DOHH2 (cell line): ENCODE measurements around the gene ACSF3.
"Not testable (repeated sequence)": the region's sequence is repeated elsewhere in the genome, so short reads cannot be mapped to it uniquely, and the experiment has no call there.

ENCODE experiments used
- H3F3A ChIP-seq: fragments of 200-600 bp; sonication (generic), shearing (Covaris generic); 2 replicates; pipeline ENCODE4 v1.6.0; 2016; ENCODE audit warnings: antibody characterized with exemption, mild to moderate bottlenecking; ENCODE audit not compliant: control insufficient read depth, insufficient read depth
- H3K27ac ChIP-seq: fragments of 200-600 bp; sonication (generic); 2 replicates; pipeline ENCODE4 v1.5.1; 2014; ENCODE audit warnings: low read depth, mild to moderate bottlenecking, low read length, moderate library complexity
- H3K27me3 ChIP-seq: fragments of 200-600 bp; sonication (generic); 2 replicates; pipeline ENCODE4 v1.6.1; 2014; ENCODE audit warnings: mild to moderate bottlenecking, low read length, mixed read lengths; ENCODE audit not compliant: control insufficient read depth
- H3K36me3 ChIP-seq: fragments of 200-600 bp; sonication (generic); 2 replicates; pipeline ENCODE4 v1.6.1; 2014; ENCODE audit warnings: mild to moderate bottlenecking, low read length, moderate library complexity, mixed read lengths; ENCODE audit not compliant: control insufficient read depth
- H3K4me1 ChIP-seq: fragments of 200-600 bp; sonication (generic); 2 replicates; pipeline ENCODE4 v1.6.1; 2014; ENCODE audit warnings: mild to moderate bottlenecking, low read length, mixed read lengths; ENCODE audit not compliant: control insufficient read depth
- H3K4me2 ChIP-seq: fragments of 200-600 bp; sonication (generic); 2 replicates; pipeline ENCODE4 v1.6.0; 2014; ENCODE audit warnings: mild to moderate bottlenecking, low read length, moderate library complexity
- H3K4me3 ChIP-seq: fragments of 200-600 bp; sonication (generic); 2 replicates; pipeline ENCODE4 v1.5.1; 2014; ENCODE audit warnings: mild to moderate bottlenecking, low read length, mixed read lengths
- H3K79me2 ChIP-seq: fragments of 200-600 bp; sonication (generic); 2 replicates; pipeline ENCODE4 v1.6.1; 2014; ENCODE audit warnings: mild to moderate bottlenecking, low read length, mixed read lengths; ENCODE audit not compliant: control insufficient read depth
- H3K9me2 ChIP-seq: fragments of 200-600 bp; sonication (generic); replicated peaks from 2 replicates; pipeline ENCODE4 v1.6.1; 2014; ENCODE audit warnings: mild to moderate bottlenecking, low read length, mixed read lengths; ENCODE audit not compliant: control insufficient read depth
- H3K9me3 ChIP-seq: fragments of 200-600 bp; sonication (generic); 2 replicates; pipeline ENCODE4 v1.6.1; 2014; ENCODE audit warnings: antibody characterized with exemption, low read length, mixed read lengths; ENCODE audit not compliant: control insufficient read depth, insufficient read depth
- H4K20me1 ChIP-seq: fragments of 200-600 bp; sonication (generic); 2 replicates; pipeline ENCODE4 v1.6.0; 2014; ENCODE audit warnings: low read depth, mild to moderate bottlenecking, antibody characterized with exemption, low read length, moderate library complexity; ENCODE audit not compliant: control insufficient read depth, insufficient read depth
- CTCF ChIP-seq: fragments of 200-600 bp; sonication (generic); IDR thresholded peaks from one replicate; pipeline ENCODE4 v1.5.1; 2014; ENCODE audit warnings: antibody characterized with exemption, mild to moderate bottlenecking, low read depth, low read length; ENCODE audit not compliant: poor library complexity, severe bottlenecking
- EZH2phosphoT487 ChIP-seq: fragments of 200-600 bp; sonication (generic); IDR thresholded peaks from 2 replicates; pipeline ENCODE4 v1.6.1; 2017; ENCODE audit warnings: borderline replicate concordance, mild to moderate bottlenecking, antibody characterized with exemption, low read length, moderate library complexity, mixed read lengths

Gene ACSF3

DNA sequence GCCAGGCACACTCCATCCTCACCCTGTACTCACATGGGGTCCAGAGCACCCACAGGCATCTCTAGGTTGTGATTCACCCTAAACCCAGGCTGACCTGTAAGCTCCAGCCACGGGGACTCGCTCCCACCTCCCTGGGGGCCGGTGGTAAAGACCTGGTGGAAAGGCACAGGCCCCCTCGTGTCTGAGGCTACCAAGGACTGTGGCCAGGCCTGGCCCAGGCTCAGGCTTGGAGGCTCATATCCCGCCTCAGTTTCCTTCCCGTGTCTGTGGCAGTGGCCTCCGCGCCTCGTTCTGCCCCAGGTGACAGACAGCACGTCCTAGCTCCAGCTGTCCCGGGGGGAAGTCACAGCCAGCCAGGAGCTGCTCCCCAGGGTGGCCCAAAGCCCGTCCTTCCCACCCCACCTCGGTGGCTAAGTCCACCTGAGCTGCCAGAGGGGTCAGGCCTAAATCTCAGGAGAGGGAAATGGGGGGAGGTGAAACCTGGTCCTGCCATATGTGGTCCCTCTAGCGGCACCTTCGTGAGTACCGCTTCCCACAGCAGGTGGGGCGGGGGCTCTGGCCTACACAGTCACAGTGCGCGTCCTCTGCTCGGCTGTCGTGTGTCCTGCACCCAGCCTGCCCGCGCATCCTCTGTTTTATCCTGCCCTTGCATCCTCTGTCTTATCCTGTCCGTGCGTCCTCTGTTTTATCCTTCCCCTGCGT is 90.5 kb downstream of the ACSF3 start:
- no peak for TF ChIP-seq EZH2phosphoT487
- TF ChIP-seq CTCF = no peak
- no peaks in the 10 kb centered on the region for H3K79me2 ChIP-seq

GRCh38 chr16:89184677-89184932 is 91.0 kb downstream of the ACSF3 start:
- H3K9me2 ChIP-seq = no peaks in the 10 kb centered on the region
- H3K4me3 ChIP-seq = no peak overlapping the region
- H4K20me1 ChIP-seq = no peaks in the 10 kb centered on the region
- no peaks in the 10 kb centered on the region for H3K36me3 ChIP-seq
- no peak overlapping the region for H3K4me2 ChIP-seq
- peaks cover 12% of the 10 kb centered on the region for H3F3A ChIP-seq
- no peaks in the 10 kb centered on the region for H3K4me1 ChIP-seq
- TF ChIP-seq EZH2phosphoT487 = no peak
- TF ChIP-seq CTCF = no peak
- H3K27ac ChIP-seq = no peak overlapping the region
- H3K9me3 ChIP-seq = no peaks in the 10 kb centered on the region
- no peaks in the 10 kb centered on the region for H3K27me3 ChIP-seq
- H3K79me2 ChIP-seq = no peaks in the 10 kb centered on the region

More for the DNA sequence above, 90.5 kb downstream of the ACSF3 start:
- Histone ChIP-seq H3K4me2 (no peak overlapping the region), H3F3A (peaks cover 8% of the 10 kb centered on the region), H3K36me3 (no peaks in the 10 kb centered on the region), H3K27me3 (no peaks in the 10 kb centered on the region), H3K4me1 (no peaks in the 10 kb centered on the region), H3K9me2 (no peaks in the 10 kb centered on the region), H4K20me1 (no peaks in the 10 kb centered on the region), H3K4me3 (no peak overlapping the region), H3K27ac (no peak overlapping the region), H3K9me3 (no peaks in the 10 kb centered on the region)

DNA sequence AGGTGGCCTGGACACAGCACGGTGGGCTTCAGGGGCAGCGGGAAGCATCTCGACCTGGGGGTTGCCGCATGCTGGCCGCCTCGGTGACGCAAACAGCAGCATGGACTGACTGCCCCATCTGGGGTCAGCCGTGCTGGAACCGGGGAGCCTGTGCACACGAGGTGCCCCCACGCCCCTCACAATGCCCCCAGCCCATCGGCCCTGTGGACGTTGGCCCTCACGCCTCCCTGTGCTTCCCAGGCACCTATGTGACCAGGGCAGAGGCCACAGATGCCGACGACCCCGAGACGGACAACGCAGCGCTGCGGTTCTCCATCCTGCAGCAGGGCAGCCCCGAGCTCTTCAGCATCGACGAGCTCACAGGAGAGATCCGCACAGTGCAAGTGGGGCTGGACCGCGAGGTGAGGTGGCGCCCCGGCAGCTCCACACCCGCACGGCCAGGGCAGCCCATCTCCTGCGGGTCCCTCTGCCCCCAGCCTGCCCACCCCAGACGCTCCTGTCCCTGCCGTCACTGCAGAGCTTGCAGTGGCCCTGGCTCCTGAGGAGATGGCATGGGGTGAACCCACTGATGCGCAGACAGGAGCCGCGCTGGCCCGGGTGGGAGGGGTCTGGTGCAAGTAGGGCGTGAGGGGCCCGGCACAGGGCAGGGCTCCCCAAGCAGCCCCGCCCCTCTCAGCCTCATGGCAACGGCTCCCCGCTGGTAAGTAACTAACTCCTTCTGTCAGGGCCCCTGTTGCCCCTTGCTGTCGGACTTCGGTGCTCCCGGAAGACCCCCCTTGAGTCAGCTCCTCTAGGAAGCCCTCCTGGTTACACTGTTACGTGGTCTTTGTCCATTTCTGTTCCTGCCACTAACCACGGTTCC is 91.5 kb downstream of the ACSF3 start:
- Histone ChIP-seq H3K4me3 (no peak overlapping the region), H3K9me3 (no peaks in the 10 kb centered on the region), H3K27me3 (no peaks in the 10 kb centered on the region), H3K27ac (no peak overlapping the region), H3K79me2 (no peaks in the 10 kb centered on the region), H3F3A (peaks cover 17% of the 10 kb centered on the region), H3K36me3 (no peaks in the 10 kb centered on the region), H4K20me1 (no peaks in the 10 kb centered on the region), H3K9me2 (no peaks in the 10 kb centered on the region), H3K4me2 (no peak overlapping the region), H3K4me1 (no peaks in the 10 kb centered on the region)
- no peak for TF ChIP-seq CTCF

DNA sequence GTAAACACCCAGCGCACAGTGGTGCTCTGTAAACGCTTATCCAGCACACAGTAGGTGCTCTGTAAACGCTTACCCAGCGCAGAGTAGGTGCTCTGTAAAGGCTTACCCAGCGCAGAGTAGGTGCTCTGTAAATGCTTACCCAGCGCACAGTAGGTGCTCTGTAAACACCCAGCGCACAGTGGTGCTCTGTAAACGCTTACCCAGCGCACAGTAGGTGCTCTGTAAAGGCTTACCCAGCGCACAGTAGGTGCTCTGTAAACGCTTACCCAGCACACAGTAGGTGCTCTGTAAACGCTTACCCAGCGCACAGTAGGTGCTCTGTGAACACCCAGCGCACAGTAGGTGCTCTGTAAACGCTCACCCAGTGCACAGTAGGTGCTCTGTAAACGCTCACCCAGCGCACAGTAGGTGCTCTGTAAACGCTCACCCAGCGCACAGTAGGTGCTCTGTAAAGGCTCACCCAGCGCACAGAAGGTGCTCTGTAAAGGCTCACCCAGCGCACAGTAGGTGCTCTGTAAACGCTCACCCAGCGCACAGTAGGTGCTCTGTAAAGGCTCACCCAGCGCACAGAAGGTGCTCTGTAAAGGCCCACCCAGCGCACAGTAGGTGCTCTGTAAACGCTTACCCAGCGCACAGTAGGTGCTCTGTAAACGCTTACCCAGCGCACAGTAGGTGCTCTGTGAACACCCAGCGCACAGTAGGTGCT is 92.4 kb downstream of the ACSF3 start:
- H3K27ac ChIP-seq, H4K20me1 ChIP-seq, H3K4me3 ChIP-seq, H3K4me2 ChIP-seq, H3K9me3 ChIP-seq, H3K36me3 ChIP-seq, H3K4me1 ChIP-seq, H3K9me2 ChIP-seq, H3K27me3 ChIP-seq, H3K79me2 ChIP-seq: not testable (repeated sequence)
- H3F3A ChIP-seq = peaks cover 17% of the 10 kb centered on the region

GRCh38 chr16:89186593-89187031 is 93.0 kb downstream of the ACSF3 start:
- not testable (repeated sequence) for H3K4me2 ChIP-seq, H3K4me3 ChIP-seq, H3K27me3 ChIP-seq, H3K27ac ChIP-seq, H4K20me1 ChIP-seq, H3K36me3 ChIP-seq, H3K79me2 ChIP-seq, H3K9me3 ChIP-seq, H3K4me1 ChIP-seq, H3K9me2 ChIP-seq
- H3F3A ChIP-seq = peaks cover 17% of the 10 kb centered on the region
